Mucosa of descending colon (tissue), 3 donors: ENCODE results near the gene FAM193A. TPM values are rescaled to one million over a fixed set of nuclear protein-coding genes. Genes with fewer than 3 reads are reported as not detected.

ENCODE experiments used
- ATAC-seq: fragments of 200-7000 bp; cut with Tn5 transposase; one replicate; pipeline ENCODE4 v1.9.1; 2020; ENCODE audit warnings: mild to moderate bottlenecking, moderate library complexity
- DNase-seq, 3 donors: peaks; one replicate each; pipeline ENCODE4 v3.0.0-alpha.2; 2020
- H3K36me3 ChIP-seq: fragments of 200-600 bp; one replicate; pipeline ENCODE4 v1.8.0; 2021; ENCODE audit warnings: low read depth, mild to moderate bottlenecking
- H3K4me1 ChIP-seq: fragments of 200-600 bp; one replicate; pipeline ENCODE4 v1.8.0; 2021; ENCODE audit warnings: low read depth, mild to moderate bottlenecking
- H3K4me3 ChIP-seq: fragments of 200-600 bp; one replicate; pipeline ENCODE4 v1.8.0; 2021; ENCODE audit warnings: mild to moderate bottlenecking
- H3K9me3 ChIP-seq: fragments of 200-600 bp; one replicate; pipeline ENCODE4 v1.8.0; 2021; ENCODE audit warnings: mild to moderate bottlenecking
- intact Hi-C, 2 donors: fragments of 100-400 bp; cut with DNase I in 1 of 2; cut with micrococcal nuclease in 1 of 2; formaldehyde crosslinking; loops; one replicate each; pipeline versions ENCODE4 v1.11.0 to v1.11.1; 2022; cut with DNase I, micrococcal nuclease
- total RNA-seq, 3 donors: library from RNA; stranded (reverse); fragmentation: NEBNext Ultra II Directional in 2 of 3; extraction: Animal tissue kit (Norgen Biotek cat#: 25700) in 2 of 3; gene quantifications; one replicate each; pipeline versions ENCODE4 v1.2.1 to v1.2.4, GENCODE V29; 2021 to 2023
- TF ChIP-seq, protein P1 (sequence below): fragments of 200-600 bp; IDR thresholded peaks from one replicate; pipeline ENCODE4 v1.8.0; 2022; ENCODE audit warnings: antibody characterized with exemption, mild to moderate bottlenecking
- donor health status: DM: no; HTN: no; CAD: no; lungs with moderate emphysema.
- donor health status: DM: no; HTN: no; CAD: no.
- donor health status: DM: no; HTN: yes; CAD: no.

The FAM193A gene
- total RNA-seq, 3 donors from 2014 or later, result 26.7 to 35.2 (median 28.6) TPM

- intact Hi-C loops, result no loop called here
- no peak for ATAC-seq
- no peaks in the 10 kb centered on the region for H3K36me3 ChIP-seq
- TF ChIP-seq, protein P1, sequence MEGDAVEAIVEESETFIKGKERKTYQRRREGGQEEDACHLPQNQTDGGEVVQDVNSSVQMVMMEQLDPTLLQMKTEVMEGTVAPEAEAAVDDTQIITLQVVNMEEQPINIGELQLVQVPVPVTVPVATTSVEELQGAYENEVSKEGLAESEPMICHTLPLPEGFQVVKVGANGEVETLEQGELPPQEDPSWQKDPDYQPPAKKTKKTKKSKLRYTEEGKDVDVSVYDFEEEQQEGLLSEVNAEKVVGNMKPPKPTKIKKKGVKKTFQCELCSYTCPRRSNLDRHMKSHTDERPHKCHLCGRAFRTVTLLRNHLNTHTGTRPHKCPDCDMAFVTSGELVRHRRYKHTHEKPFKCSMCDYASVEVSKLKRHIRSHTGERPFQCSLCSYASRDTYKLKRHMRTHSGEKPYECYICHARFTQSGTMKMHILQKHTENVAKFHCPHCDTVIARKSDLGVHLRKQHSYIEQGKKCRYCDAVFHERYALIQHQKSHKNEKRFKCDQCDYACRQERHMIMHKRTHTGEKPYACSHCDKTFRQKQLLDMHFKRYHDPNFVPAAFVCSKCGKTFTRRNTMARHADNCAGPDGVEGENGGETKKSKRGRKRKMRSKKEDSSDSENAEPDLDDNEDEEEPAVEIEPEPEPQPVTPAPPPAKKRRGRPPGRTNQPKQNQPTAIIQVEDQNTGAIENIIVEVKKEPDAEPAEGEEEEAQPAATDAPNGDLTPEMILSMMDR, result no peak
- no peaks in the 10 kb centered on the region for H3K9me3 ChIP-seq
- no peak for DNase-seq
- H3K4me1 ChIP-seq, result no peaks in the 10 kb centered on the region
- H3K4me3 ChIP-seq, result no peak overlapping the region
Observed at GRCh38 chr4:2501034-2501594, 35.3 kb upstream of the FAM193A start.

DNA sequence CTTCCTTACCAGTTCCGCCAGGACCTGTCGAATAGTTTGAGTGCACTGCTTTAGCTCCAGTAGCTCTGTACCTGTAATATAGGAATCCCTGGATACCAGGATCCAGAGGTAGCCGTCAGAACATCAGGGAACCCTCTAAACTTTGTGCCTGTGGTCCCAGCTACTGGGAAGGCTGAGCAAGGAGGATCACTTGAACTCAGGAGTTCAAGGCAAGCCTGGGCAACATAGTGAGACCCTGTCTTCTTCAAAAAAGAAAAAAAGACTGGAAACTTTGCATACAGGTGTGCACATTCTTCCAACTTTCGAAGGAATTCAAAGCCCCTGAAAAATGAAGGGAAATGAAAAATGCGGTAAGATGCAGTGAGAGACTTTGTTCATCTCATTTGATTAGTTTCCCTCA is 32.6 kb upstream of the FAM193A start:
- TF ChIP-seq, protein P1, result no peak
- no peaks in the 10 kb centered on the region for H3K4me1 ChIP-seq
- intact Hi-C loops, result no loop called here
- DNase-seq (no peak), ATAC-seq (no peak)
- H3K4me3 ChIP-seq, result no peak overlapping the region
- H3K9me3 ChIP-seq, result no peaks in the 10 kb centered on the region
- no peaks in the 10 kb centered on the region for H3K36me3 ChIP-seq

GRCh38 chr4:2507259-2507658 is 29.2 kb upstream of the FAM193A start:
- peaks cover 5% of the 10 kb centered on the region for H3K36me3 ChIP-seq
- ATAC-seq, result no peak

DNA sequence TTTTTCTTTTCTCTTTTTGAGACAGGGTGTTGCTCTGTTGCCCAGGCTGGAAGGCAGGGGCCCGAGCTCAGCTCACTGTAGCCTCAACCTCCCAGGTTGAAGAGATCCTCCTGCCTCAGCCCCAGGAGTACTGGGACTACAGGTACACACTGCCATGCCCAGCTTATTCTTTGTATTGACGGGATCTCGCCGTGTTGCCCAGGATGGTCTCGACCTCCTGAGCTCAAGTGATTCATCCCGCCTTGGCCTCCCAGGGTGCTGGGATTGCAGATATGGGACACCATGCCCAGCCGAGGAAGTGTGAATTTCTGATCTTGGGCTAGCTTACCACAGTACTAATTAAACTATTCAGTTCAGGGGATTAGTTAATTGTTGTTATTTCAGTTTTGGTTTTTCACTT is 28.6 kb upstream of the FAM193A start:
- peaks cover 5% of the 10 kb centered on the region for H3K36me3 ChIP-seq
- DNase-seq (no peak), ATAC-seq (no peak)
- H3K4me1 ChIP-seq, result no peaks in the 10 kb centered on the region
- TF ChIP-seq, protein P1, result no peak
- no peaks in the 10 kb centered on the region for H3K9me3 ChIP-seq
- intact Hi-C loops, result no loop called here
- no peak overlapping the region for H3K4me3 ChIP-seq

More at GRCh38 chr4:2507259-2507658, 29.2 kb upstream of the FAM193A start:
- intact Hi-C loops, result no loop called here
- DNase-seq, result no peak
- Histone ChIP-seq H3K4me3 (no peak overlapping the region), H3K9me3 (no peaks in the 10 kb centered on the region), H3K4me1 (no peaks in the 10 kb centered on the region)
- TF ChIP-seq, protein P1, result no peak

DNA sequence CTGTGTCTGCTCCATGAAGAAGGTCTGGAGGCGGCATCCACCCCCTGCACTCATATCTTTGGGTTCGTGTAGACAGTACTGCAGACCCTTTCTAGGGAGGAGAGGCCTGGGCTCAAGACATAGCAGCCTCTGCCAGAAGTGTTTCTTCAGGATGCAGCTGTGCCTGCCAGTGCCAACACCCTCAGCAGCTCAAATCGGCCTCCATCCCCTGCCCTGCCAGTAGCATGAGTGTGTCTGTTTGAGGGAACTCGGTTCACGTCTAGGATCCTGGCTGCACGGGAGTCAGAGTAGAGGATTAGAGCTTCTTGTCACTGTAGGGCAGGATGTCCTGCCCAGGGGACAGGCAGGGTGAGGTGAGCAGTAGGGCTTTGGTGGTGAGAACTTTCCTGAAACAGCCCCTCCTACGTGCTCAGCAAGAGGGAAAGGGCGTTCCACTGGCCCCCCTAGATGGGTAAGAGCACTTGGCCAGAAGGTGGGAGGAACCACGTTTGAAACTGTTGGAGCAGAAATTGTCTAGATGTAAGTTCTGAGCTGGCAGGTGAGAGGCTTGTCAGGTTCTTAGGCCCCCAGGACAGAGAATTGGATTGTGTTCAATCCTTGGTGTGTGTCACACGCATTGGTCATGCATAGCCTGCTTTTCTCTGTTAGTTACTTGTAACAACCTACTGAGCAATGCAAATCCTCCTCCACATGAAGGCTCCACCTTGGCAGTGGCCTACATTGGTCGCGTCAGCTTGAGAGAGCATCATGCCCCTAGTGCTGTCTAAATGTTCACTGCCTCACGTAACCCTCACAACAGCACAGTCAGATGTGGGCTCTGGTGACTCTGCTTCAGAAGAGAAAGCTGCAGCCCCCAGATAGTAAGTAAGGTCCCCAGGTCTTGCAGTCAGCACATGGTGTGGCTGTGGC is 25.8 kb upstream of the FAM193A start:
- intact Hi-C loops, result no loop called here
- DNase-seq, result no peak
- Histone ChIP-seq H3K36me3 (peaks cover 5% of the 10 kb centered on the region), H3K9me3 (no peaks in the 10 kb centered on the region), H3K4me3 (no peak overlapping the region), H3K4me1 (no peaks in the 10 kb centered on the region)
- TF ChIP-seq, protein P1, result no peak
- ATAC-seq, result no peak
